HG02840 (cell line): ENCODE measurements around the gene NCK1.

Experiments used
- ATAC-seq: cut with Tn5 transposase; IDR thresholded peaks from one replicate; pipeline ENCODE4 v1.9.1; 2021; ENCODE audit warnings: mild to moderate bottlenecking, moderate library complexity, moderate number of reproducible peaks; ENCODE audit not compliant: unreplicated experiment, low FRiP score

The NCK1 gene

DNA sequence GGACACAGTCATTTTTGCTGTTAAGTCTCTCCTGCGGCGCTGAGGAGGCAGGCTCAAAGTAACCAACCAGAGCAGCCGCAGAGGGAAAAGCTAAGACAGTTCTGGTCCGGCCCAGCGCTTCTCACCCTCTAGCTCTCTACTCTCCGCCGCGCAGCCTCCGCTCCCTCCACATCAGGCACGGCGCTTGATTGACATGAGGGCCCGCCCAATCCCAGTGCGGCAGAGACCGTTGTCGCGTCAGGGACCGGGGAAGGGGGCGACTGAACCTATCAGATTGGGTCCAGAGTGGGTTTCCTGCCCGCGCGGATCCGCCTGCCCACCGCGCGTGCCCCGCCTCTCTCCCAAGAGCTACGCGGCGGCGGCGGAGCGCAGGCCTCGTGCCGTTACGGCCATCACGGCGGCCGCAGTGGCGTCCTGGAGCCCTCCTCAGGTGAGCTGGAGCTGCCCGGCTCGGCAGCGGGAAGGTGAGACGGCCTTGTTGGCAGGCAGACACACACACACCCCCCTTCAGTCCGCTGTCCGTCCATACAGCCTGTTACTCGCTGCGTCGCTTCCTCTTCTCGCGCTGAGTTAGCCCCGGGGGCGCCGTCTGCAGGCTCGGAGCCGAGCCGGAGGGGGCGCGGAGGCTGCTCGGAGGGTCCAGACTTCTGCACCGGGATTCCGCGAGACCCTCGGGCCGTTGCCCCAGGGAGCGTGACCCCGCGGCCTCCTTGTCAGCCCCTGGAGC lies at the start of gene NCK1:
NCK1 (plus strand) TSS at position 319 of the 727 bp plus-strand sequence. CDS start 65,794 bp downstream, outside the sequence.
- ATAC-seq, result peak; percentile 99

GRCh38 chr3:136817448-136817847 lies 44.6 kb upstream of the NCK1 start:
- no peak for ATAC-seq

DNA sequence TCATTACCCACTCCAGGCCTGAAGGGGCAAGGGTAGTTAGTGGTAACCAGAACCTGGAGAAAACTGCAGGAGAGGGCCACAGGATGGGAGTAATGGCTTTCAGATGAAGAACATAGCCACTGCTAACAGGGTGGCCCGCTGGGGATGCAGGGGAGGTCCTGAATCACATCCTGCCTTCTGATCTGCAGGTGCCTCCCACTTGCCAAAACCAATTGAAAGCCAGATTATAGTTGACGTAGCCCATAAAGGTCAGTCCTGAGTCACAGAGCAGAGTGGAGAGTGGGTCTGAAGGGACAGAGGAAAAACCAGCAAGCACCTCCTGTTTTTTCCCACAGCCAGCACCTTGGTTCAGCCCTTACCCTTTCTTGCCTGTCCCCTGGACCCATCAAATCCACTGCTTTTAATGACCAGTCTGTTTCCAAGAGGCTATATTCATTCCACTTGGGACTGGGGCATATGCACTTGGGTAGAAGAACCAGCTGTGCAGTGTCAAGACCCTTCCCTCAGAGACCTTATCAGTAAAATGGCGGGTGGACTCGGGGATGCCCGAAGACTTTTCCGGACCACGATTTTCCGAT lies 43.7 kb upstream of the NCK1 start:
- ATAC-seq, result no peak

GRCh38 chr3:136818769-136819391 lies 43.1 kb upstream of the NCK1 start, which contains the start of gene SLC35G2:
TSS of gene SLC35G2 (plus strand) at chr3:136819126. CDS start at chr3:136854461, 35,335 bp downstream.
- no peak for ATAC-seq

DNA sequence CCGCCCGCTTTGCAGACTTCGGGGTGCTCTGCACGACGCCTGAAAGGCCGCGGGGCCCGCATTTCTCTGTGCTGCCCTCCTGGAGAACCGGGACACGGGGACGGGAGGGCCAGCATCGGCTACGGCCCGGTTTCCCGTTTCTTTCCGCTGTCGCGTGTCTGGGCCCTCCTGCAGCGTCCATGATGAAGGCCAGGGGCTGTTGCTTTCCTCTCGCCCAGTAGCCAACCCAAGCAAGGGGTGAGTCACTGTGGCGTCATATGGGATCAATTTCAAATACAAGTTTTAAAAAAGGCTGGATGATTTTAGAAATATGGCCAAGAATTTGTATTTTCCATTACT lies 42.6 kb upstream of the NCK1 start:
- ATAC-seq, result no peak

DNA sequence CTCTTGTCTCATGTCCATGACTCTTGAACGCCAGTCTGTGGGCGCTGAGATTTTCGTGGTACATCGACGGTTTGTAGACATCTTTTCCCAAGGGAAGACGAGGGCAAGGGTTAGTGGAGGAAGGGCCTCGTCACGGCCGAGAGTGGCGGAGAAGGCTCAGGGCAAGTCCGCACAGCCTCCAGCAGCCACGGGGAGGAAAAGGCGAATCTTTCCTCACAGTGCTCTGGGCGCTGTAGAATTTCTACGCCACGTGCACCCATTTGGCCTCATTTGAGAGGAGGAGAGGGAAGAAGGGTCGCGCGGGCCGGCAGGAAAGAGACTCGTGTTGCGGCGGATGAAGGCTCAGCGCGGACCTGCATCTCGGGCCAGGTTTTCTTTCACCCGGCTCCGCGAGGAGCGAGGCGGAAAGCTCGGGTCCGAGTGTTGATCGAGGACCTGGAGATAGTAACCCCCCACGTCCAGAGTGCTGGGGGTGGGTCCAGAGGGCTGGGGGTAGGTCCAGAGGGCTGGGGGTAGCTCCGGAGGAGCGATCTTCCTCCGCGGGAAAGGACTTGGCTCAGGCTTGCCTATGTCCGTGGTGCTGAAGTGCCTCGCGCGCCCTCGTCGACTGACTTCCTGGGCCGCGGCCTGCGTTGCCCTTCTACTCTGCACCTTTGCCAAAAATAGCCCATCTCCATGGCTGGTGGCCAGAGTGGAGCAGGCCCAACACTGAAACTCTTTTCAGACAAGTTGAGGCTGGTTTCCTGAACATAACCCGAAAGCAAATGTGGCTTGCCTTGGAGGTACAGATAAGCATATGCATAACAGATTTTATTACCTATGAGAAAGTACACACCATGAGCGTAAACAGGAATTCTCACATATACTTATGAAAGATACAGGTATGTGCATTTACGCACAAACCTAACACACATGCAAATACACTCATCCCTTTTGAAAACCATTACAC lies 42.0 kb upstream of the NCK1 start:
- ATAC-seq, result no peak

- ATAC-seq, result no peak
These were observed 30.5 kb upstream of the NCK1 start for GRCh38 chr3:136831461-136831860.

GRCh38 chr3:136835089-136835812 lies 26.8 kb upstream of the NCK1 start:
- ATAC-seq, result no peak

GRCh38 chr3:136835813-136836510 lies 26.0 kb upstream of the NCK1 start:
- no peak for ATAC-seq

GRCh38 chr3:136836511-136837156 lies 25.4 kb upstream of the NCK1 start:
- ATAC-seq, result no peak

GRCh38 chr3:136838641-136839555 lies 23.1 kb upstream of the NCK1 start:
- no peak for ATAC-seq

- ATAC-seq, result no peak
These were observed 22.5 kb upstream of the NCK1 start for GRCh38 chr3:136839556-136839931.

GRCh38 chr3:136840252-136840651 lies 21.8 kb upstream of the NCK1 start:
- ATAC-seq, result no peak

GRCh38 chr3:136842294-136842693 lies 19.7 kb upstream of the NCK1 start:
- ATAC-seq, result no peak

DNA sequence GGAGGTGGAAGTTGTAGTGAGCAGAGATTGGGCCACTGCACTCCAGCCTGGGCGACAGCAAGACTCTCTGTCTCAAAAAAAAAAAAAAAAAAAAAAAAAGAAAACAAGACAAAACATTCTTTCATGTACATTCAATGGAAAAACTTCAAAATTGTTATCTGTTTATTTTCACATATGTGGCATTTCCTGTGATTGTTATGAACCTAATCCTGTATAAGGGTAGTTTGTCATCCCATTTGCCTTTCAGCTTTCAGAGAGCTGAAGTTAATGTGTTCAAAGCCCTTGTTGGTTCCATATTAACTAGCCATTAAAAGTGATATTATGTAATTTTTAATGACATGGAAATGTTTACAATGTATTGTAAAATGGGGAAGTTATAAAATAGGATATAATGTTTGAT lies 17.3 kb upstream of the NCK1 start:
- ATAC-seq, result no peak

DNA sequence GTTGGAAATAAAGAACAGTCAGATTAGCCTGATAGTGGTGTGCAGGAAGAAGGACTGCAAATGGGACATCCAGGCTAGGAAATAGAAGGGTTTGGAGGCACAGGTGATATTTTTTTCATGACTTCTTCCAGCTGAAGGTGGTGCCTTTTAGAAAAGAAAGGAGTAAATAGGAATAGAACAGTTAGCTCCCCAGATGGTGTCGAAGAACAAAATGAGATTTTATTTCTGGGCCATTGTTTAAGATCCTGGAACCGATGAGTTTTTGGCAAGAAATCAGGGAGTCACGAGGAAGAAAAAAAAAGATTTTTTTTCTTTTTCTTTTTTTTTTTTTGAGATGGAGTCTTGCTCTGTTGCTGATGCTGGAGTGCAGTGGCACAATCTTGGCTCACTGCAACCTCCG lies 9.8 kb upstream of the NCK1 start:
- ATAC-seq, result no peak

- ATAC-seq, result no peak
These were observed 5.3 kb upstream of the NCK1 start for GRCh38 chr3:136856665-136857064.

DNA sequence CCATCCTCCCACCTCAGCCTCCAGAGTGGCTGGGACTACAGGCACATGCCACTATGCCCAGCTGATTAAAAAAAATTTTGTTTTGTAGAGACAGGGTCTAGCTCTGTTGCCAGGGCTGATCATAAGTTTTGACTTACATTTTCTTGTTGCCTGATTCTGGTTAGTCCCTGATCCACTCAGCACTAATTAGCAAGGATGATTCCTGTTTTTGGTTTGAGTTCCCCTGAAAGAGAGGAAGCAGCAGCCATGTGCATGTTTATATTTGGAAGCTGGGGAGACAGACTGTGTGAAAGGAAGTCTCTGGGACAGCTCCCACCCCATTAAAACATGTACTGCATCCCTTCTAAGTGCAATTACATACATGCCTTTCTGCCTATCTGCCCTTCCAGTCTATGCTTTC lies 3.6 kb upstream of the NCK1 start:
- no peak for ATAC-seq
